A204.1 (cell line): ENCODE measurements around the gene KDM2A.

Source experiments
- FAIRE-seq: peaks from 2 replicates; lab custom pipeline; 2012; peaks lifted over from hg19 to GRCh38; lab: Jason Lieb, UNC

KDM2A gene

DNA sequence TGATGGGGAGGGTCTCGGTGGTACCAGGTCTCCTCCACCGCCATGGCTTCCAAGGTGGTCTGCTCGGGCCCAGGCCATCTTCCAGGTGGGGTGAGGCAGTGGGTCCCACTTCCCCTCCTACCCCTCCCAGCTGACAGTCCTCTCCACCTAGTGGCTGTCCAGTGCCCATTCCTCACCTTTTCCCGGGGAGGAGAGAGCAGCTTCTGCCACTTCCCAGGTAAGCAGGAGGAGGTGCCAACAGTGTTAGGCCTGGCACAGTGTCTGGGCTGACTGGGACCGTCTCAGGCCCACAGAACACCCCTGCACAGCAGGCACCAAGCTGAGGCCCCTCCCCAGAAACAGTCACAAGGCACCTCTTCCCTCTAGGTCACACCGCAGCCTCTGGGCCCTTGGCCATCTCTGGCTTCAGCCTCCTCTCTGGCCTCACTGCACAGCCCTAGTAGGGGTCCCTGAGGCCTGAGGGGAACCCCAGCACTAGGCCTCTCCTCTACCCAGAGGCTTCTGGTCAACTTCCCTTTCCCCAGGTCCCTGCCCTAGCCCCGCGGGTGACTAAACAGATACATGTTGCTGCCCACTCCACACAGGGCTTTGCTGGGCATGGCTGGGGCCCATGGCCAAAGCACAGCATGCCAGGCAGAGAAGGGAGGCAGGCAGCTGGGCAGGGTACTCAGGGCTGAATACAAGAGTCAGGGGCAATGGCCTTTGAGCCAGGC, 167.7 kb downstream of the KDM2A start:
- no peak for FAIRE-seq

DNA sequence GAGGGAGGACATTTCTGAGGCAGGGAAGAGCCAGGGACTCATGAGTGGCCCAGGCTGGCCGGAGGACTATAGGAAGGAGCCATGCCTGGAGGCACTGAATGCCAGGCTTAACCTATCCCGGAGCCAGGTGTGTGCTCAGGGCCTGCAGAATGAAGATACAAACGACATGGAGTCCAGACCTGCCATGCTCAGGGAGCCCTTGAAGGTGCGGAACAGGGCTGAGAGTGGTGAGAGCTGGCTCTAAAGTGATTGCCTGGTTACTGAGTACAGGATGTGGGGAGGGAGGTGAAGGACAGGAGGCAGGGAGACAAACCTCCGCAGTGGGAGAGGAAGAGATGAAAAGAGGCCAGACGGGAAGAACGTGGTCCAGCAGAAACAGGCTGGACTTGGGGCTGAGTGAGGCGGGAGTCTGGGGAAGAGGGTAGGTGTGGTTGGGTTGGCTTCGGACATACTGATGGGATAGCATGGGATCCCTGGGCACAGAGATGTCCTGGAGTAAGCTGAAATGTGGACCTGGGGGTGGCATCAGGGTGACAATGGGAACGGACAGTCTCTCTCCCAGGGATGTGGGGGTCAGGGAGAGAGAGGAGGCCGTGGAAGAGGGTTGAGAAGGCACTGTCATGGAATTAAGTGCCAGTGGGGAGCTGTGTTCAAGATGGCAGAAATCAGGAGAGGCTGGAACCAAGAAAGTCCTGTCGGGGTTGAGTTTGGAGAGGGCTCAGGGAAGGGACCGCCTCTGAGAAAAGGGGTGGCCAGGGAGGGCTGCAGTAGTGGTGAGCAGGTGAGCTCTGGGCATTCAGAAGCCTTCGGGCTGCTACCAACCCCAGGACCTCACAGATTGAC, 168.5 kb downstream of the KDM2A start:
- no peak for FAIRE-seq

DNA sequence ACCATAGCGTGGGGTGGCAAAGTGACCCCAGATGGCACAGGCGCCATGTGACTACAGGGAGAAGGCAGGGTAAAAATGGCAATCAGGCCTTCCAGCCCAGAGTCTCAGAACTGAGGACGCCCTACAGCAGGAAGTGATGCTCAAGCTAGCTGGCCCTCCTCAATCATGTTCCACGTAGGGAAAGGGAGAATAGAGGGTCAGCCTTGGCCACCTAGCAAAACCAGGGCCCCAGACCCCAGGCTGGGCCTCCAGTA, 169.1 kb downstream of the KDM2A start:
- FAIRE-seq: no peak

DNA sequence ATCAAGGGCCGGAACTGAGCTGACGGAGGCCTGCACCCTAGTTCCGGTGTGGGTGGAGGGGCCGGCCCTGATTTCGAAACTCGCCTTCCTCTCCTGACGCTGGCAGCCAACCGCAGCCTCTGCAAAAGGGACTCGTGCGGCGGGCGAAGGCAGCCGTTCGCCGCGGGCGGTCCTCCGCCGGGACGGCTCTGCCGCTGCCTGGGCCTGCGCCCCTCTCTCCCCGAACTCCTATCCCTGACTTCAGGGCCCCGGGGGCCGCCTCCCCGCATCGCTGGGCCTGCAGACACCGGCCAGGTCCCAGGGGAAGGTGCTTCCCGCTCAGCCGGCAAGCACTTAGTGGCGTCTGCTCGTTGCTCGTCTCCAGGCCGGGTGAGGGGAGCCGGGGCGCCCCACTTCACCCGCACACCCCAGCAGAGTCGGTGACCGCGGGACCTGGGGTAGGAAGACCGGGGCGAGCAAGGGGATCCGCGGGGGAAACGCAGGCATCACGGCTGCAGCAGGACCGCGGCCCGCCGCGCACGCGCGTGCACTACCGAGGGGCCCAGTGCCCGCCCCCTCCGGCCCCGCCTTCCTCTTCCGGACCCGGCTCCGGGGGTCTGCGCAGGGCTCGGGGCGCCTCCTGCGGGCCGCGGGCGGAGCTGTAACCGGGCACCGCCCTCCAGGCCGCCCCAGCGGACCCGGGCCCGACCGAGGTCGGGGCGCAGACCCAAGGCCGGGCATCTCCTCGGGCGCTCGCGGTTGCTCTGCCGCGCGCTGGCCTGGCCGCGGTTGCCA, 169.6 kb downstream of the KDM2A start:
- no peak for FAIRE-seq

DNA sequence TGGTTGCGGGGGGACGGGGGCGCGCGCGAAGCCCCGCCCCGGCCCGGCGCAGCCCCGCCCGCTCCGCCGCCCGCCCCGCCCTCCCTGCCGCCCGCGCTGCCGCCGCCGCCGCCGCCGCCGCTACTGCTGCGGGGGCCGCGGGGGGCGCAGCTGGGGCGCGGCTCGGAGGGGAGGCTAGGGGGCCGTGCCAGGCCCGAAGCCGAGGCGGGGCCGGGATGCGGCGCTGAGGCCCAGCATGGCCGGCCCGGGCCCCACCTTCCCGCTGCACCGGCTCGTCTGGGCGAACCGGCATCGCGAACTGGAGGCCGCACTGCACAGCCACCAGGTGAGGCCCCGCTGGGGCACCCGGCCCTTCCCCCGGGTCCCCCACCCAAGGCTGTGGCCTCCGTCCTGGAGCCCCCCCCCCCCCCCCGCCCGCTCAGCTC, 170.2 kb downstream of the KDM2A start, which contains the start of gene ANKRD13D:
ANKRD13D (plus strand) TSS at position 78 of the 425 bp plus-strand sequence; CDS start at position 236, 158 bp downstream.
- no peak for FAIRE-seq

DNA sequence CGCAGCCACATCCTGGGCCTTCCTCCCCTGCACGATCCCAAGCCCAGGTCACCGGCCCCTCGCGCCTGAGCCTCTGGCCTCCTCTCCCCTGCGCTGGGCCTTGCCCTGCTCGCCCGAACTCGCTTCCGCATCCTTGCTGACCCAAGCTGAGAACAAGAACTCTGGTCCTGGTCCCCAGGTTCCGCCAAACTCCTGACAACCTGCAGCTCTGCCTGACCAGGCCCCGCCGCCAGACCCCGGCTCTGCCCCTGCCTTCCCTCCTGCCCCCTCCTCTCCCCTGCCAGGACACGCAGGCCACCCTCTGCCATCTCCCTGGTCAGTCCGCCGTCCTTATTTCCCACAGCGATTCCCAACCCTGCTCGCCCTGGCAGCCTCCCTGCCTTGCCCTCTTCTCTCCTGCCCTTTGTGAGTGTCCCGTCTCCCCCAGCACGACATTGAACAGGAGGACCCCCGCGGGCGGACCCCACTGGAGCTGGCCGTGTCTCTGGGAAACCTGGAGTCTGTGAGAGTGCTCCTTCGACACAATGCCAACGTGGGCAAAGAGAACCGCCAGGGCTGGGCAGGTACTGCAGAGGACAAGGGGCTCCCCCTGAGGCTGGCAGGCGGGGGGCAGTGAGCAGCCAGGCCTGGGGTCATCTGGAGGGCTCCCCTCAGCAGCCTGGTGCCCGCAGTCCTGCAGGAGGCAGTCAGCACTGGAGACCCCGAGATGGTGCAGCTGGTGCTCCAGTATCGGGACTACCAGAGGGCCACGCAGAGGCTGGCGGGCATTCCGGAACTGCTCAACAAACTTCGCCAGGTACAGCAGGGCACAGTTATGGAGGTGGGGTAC, 170.8 kb downstream of the KDM2A start:
- no peak for FAIRE-seq

DNA sequence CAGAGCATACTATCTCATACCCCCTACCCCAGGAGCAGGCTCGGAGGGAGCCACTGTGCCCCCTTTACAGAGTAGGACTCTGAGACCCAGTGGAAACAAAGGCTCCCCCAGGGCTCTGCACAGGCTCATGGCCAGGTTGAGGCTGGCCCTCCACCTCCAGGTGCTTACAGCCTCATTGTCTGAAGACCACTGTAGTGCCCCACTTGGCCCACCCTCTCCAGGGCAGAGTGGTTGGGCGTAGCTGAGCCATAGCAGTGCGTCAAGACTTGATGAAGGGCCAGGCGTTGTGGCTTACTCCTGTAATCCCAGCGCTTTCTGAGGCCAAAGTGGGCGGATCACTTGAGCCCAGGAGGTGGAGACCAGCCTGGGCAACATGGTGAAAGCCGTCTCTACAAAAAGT, 171.7 kb downstream of the KDM2A start:
- FAIRE-seq: no peak

DNA sequence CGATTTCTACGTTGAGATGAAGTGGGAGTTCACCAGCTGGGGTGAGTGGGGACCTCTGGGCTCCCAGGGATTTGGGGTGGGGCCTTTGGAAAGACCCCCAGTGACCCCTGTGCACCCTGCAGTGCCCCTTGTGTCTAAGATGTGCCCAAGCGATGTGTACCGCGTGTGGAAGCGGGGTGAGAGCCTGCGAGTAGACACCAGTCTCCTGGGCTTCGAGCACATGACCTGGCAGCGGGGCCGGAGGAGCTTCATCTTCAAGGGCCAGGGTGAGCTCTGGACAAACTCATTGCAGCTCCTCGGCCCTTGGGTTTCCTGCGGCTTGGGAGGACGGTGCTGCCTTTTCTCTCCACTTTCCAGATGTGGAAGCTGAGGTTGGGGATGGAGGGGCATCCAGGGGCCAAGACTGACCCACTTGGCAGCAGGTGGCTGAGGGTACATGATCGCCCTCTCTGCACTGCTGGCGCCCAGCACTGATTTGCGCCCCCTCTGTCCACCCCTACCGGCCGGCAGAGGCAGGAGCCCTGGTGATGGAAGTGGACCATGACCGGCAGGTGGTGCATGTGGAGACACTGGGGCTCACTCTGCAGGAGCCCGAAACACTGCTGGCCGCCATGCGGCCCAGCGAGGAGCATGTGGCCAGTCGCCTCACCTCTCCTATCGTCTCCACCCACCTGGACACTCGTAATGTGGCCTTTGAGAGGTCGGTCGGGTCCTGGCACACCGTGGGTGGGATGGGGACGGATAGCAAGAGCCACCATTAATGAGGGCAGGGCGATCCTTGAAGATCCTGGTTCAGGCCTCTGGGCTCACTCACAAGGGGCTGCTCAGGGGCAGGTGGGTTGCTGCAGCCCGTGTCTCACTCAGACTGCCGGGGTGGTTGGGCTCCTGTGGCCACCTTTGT, 172.7 kb downstream of the KDM2A start:
- FAIRE-seq: no peak

DNA sequence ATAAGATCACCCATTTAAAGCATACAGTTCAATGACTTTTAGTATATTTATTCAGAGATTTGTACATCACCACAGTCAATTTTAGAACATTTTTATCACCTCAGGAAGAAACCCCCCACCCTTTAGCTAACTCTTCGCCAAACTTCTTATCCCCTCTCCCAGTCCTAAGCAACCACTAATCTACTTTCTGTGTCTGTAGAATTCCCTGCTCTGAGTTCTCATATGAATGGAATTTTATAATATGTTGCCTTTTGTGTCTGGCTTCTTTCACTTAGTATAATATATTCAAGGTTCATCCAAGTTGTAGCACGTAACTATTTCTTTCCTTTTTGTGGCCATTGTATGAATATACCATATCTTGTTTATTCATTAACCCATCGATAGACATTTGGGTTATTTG, 173.6 kb downstream of the KDM2A start:
- FAIRE-seq: no peak

DNA sequence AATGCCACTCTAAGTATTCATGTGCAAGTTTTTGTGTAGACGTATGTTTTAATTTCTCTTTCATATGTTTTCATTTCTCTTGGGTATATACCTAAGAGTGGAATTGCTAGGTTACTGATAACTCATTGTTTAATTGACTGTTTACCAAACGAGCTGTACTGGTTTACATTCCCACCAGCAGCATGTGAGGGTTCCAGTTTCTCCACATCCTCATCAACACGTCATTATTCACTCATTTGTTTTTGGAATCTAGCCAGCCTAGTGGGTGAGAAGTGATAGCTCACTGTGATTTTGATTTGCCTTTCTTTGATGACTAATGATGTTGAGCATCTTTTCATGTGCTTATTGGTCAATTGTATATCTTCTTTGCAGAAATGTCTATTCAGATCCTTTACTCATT, 174.0 kb downstream of the KDM2A start:
- no peak for FAIRE-seq

DNA sequence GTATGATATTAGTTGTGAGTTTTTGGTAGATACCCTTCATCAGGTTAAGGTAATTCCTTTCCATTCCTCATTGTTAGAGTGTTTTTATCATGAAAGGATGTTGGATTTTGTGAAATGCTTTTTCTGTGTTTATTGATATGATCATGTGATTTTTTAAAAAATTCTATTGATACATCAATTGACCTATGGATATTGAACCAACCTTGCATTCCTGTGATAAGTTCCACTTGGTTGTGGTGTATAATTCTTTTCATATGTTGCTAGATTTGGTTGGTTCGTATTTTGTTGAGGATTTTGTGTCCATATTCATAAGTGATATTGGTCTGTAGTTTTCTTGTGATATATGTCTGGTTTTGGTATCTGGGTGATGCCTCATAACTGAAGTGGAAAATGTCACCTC, 176.8 kb downstream of the KDM2A start:
- no peak for FAIRE-seq

DNA sequence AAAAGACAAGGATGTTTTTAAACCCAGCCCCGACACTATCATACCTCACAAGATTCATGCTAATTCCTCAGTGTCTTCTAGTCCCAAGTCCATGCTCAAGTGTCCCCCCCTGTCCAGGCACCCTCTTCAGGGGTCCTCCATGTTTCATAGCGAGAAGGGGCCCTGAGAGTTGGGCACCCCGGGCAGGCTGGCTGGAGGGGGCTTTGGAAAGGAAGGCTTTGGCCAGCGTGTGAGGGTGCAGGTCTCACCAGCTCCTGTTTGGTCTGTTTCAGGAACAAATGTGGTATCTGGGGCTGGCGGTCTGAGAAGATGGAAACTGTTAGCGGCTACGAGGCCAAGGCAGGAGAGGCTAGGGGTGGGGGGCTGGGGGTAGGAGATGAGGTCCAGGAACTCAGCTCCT, 179.7 kb downstream of the KDM2A start:
- FAIRE-seq: no peak

DNA sequence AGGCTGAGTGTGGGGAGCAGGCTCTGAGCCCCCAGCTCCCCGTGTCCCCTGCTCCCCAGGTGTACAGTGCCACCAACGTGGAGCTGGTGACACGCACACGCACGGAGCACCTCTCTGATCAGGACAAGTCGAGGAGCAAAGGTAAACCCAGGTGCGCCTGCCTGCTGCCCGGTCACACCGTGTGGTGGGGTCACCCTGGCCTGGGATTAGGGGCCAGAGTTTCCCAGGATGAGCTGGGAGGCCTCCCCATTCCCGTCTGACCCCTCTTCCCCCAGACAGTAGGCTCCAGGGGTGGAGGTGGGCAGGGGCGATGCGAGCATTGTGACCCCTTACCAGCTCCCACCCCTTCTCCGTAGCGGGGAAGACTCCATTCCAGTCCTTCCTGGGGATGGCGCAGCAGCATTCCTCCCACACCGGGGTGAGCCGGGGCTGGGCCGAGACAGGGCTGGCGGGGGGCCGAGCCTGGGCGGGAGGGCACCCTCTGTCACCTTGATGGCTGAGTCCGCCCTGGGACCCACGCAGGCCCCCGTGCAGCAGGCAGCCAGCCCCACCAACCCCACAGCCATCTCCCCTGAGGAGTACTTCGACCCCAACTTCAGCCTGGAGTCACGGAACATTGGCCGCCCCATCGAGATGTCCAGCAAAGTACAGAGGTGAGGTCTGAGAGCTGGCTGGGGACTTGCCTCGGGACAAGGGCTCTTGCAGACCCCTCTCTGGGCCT, 180.6 kb downstream of the KDM2A start:
- no peak for FAIRE-seq

DNA sequence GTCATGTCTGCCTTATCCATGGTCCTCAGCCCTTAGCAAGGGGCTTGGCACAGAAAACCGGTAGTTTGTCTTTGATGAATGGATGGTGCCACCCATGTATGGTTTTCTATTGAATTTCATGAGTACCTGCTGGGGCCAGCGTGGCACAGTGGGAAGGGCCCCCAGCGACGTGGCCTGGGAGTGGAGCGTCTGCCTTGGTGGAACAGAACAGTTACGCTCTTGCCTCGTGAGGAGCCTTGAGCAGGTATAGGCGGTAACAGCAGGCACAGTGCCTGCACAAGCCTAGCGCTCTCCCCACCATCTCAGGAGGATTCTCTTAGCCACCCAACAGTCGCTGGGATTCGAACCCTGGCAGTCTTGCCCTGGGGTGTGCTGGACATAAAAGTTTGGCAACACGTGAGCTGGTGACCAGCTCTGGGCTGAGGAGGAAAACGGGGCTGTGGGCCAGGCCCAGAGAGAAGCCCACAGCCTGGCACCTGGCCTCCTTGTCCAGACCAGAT, 181.2 kb downstream of the KDM2A start:
- FAIRE-seq: no peak

DNA sequence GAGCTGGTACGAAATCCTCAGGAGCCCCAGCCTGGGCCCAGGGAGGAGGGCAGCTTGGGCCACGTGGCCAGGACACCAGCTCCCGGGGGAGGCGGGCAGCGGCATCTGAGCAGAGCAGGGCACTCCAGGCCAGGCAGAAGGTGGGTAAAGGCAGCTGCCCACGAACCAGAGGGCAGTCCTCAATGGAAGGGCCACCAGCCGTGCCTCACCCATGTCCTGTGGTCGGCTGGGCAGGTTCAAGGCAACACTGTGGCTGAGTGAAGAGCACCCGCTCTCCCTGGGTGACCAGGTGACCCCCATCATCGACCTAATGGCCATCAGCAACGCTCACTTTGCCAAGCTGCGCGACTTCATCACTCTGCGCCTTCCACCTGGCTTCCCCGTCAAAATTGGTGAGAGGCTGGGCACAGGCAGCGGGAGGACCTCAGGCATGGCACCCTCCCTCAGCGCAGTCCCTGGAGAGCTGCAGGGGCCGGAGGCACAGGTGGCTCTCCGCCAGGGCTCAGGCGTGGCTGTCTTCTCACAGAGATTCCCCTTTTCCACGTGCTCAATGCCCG, 181.8 kb downstream of the KDM2A start:
- no peak for FAIRE-seq

DNA sequence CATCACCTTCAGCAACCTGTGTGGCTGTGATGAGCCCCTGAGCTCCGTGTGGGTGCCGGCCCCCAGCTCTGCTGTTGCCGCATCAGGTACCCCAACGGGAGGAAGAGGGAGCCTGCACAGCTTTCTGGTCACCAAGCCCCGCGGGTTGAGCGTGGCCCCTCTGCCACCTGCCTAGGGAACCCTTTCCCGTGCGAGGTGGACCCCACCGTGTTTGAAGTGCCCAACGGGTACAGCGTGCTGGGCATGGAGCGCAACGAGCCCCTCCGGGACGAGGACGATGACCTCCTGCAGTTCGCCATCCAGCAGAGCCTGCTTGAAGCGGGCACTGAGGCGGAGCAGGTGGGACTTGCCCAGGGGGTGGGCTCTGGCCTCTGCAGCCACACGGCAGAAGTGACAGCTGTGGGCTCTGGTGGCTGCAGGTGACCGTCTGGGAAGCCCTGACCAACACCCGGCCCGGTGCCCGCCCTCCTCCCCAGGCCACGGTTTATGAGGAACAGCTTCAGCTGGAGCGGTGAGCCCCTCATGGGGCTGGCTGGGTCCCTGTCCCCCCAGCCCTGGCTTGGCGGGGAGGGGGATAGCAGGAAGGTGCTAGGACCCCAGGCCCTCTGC, 182.4 kb downstream of the KDM2A start:
- no peak for FAIRE-seq

DNA sequence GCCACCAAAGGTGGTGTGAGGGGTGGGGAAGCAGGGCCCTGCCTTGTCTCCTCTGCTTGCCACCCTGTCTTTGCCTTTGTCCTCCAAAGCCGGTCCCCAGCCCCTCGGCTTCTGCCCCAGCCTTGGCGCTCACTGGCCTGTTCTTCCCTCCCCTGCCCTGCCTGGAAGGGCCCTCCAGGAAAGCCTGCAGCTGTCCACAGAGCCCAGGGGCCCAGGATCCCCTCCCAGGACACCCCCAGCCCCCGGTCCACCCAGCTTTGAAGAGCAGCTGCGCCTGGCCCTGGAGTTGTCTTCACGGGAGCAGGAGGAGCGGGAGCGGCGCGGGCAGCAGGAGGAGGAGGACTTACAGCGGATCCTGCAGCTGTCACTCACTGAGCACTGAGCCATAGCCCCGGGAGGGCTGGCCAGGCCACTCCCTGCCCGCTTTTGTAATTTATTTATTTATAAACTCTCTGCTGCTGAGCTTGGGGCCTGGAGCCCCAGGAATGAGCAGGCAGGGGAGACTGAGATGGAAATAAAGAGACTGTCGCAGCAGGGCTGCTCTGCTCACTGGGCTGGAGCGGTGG, 183.0 kb downstream of the KDM2A start:
- FAIRE-seq: no peak

DNA sequence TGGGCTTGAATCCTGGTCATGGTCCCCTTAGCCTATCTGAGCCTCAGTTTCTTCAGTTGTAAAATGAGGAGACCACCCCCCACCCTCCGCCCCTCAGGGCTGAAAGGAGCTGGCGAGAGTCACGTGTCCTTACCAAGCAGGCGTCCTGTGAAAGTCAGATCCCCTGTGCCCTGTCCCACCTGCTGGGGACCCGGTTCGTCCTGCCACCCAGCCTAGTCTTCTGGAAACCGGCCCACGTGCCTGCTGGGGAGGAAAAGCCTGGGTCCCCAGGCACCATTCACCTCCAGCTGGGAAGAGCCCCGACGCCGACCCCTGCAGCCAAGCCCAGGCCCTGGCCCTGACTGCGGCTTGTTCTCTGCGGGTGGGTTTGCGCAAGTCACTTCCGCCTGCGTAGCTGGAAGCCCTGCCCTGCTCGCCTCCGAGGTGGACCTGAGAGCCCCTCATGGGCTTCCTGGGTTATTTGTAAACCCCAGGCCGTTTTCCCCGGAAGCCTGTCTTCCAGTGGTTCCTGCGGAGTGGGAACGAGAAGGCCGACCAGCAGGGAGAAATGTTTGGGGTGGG, 183.6 kb downstream of the KDM2A start:
- FAIRE-seq: no peak
